Testis (tissue), 3 donors: ENCODE data around the gene SRL. TPM values are rescaled to one million over a fixed set of nuclear protein-coding genes. Genes with fewer than 3 reads are reported as not detected.

ENCODE experiments used
- DNase-seq: peaks from one replicate; pipeline ENCODE4 v3.0.0-alpha.2; 2019
- H3K27ac ChIP-seq, 2 donors: fragments of 200-600 bp; sonication (generic); one replicate each; pipeline ENCODE4 v1.5.1; 2019
- H3K27me3 ChIP-seq: fragments of 200-600 bp; sonication (generic); one replicate; pipeline ENCODE4 v1.5.1; 2019
- H3K36me3 ChIP-seq: fragments of 200-600 bp; sonication (generic); one replicate; pipeline ENCODE4 v1.5.1; 2017; ENCODE audit warnings: low read depth; ENCODE audit errors: missing control alignments
- H3K4me1 ChIP-seq: fragments of 200-600 bp; sonication (generic); one replicate; pipeline ENCODE4 v1.5.1; 2019
- H3K4me3 ChIP-seq, 2 donors: fragments of 200-600 bp; sonication (generic); one replicate each; pipeline ENCODE4 v1.5.1; 2017 to 2019
- H3K9me3 ChIP-seq: fragments of 200-600 bp; sonication (generic); one replicate; pipeline ENCODE4 v1.5.1; 2017
- POLR2A ChIP-seq: fragments of 450-650 bp; IDR thresholded peaks from one replicate; pipeline ENCODE4 v1.6.1; 2017; ENCODE audit warnings: antibody characterized with exemption, mild to moderate bottlenecking, moderate library complexity
- WGBS, 2 donors: methylation state at CpG; one replicate each; pipeline ENCODE4 v1.1.5; 2018; 5-methylcytosine and 5-hydroxymethylcytosine counted together
- intact Hi-C: fragments of 100-400 bp; cut with DNase I; formaldehyde crosslinking; loops from one replicate; pipeline ENCODE4 v1.15.1; 2023; ENCODE audit warnings: low total_unique reads
- polyA plus RNA-seq: library from polyadenylated mRNA; stranded (reverse); fragments of 350-450 nt; fragmentation: Illumina TruSeq; extraction: RNeasy Lipid Tissue Mini Kit (QIAGEN cat#74804); gene quantifications from one replicate; pipeline ENCODE4 v1.2.3, GENCODE V29; 2014; ENCODE audit warnings: low read depth, low replicate concordance; ENCODE audit not compliant: insufficient read depth
- total RNA-seq, 2 donors: library from RNA; depleted of rRNA; stranded (reverse); fragments of >200 nt; gene quantifications; one replicate each; pipeline ENCODE4 v1.2.3, GENCODE V29; 2016
- TF ChIP-seq, protein P1 (sequence below), 3 experiments: fragments of 450-650 bp in 2 of 3; fragments of 200-600 bp in 1 of 3; sonication (generic) in 1 of 3; IDR thresholded peaks; one replicate each; pipeline ENCODE4 v1.5.1; 2016 to 2019; ENCODE audit warnings: antibody characterized with exemption in 3 of 3, mild to moderate bottlenecking in 2 of 3, moderate library complexity in 1 of 3

The SRL gene
- total and polyA plus RNA-seq, 3 donors from 2014 or later, result 1.5 to 4.7 (median 2.5) TPM

GRCh38 chr16:4283939-4284338, 42.1 kb upstream of the SRL start:
- TF ChIP-seq POLR2A, result no peak
- TF ChIP-seq, protein P1, sequence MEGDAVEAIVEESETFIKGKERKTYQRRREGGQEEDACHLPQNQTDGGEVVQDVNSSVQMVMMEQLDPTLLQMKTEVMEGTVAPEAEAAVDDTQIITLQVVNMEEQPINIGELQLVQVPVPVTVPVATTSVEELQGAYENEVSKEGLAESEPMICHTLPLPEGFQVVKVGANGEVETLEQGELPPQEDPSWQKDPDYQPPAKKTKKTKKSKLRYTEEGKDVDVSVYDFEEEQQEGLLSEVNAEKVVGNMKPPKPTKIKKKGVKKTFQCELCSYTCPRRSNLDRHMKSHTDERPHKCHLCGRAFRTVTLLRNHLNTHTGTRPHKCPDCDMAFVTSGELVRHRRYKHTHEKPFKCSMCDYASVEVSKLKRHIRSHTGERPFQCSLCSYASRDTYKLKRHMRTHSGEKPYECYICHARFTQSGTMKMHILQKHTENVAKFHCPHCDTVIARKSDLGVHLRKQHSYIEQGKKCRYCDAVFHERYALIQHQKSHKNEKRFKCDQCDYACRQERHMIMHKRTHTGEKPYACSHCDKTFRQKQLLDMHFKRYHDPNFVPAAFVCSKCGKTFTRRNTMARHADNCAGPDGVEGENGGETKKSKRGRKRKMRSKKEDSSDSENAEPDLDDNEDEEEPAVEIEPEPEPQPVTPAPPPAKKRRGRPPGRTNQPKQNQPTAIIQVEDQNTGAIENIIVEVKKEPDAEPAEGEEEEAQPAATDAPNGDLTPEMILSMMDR (IDR thresholded peaks at IDR 0.05), result no peak
- no peak for DNase-seq
- intact Hi-C loops, result no loop called here
- Histone ChIP-seq H3K36me3 (no peaks in the 10 kb centered on the region), H3K4me1 (peaks cover 7% of the 10 kb centered on the region), H3K4me3 (no peak overlapping the region), H3K27ac (no peak overlapping the region), H3K9me3 (no peaks in the 10 kb centered on the region), H3K27me3 (no peaks in the 10 kb centered on the region)
- 89 to 90% methylated on average over 2 of the region's 2 CpGs for WGBS, 2 donors

GRCh38 chr16:4283441-4283840, 41.6 kb upstream of the SRL start:
- no peak for DNase-seq
- intact Hi-C loops, result no loop called here
- WGBS, 2 donors, result 87 to 92% methylated on average over 8 of the region's 8 CpGs
- TF ChIP-seq, protein P1 (IDR thresholded peaks at IDR 0.05), result no peak
- TF ChIP-seq POLR2A, result no peak
- Histone ChIP-seq H3K4me3 (no peak overlapping the region), H3K36me3 (no peaks in the 10 kb centered on the region), H3K4me1 (peaks cover 2% of the 10 kb centered on the region), H3K27ac (no peak overlapping the region), H3K27me3 (no peaks in the 10 kb centered on the region), H3K9me3 (no peaks in the 10 kb centered on the region)

GRCh38 chr16:4280625-4281024, 38.7 kb upstream of the SRL start:
- no peak for DNase-seq
- no peak overlapping the region for H3K27ac ChIP-seq
- H3K36me3 ChIP-seq, result no peaks in the 10 kb centered on the region
- 95 to 96% methylated on average over 2 of the region's 2 CpGs for WGBS, 2 donors
- intact Hi-C loops, result no loop called here
- H3K4me1 ChIP-seq, result no peaks in the 10 kb centered on the region
- no peaks in the 10 kb centered on the region for H3K27me3 ChIP-seq
- TF ChIP-seq, protein P1 (IDR thresholded peaks at IDR 0.05), result no peak
- no peak for TF ChIP-seq POLR2A
- H3K9me3 ChIP-seq, result no peaks in the 10 kb centered on the region
- no peak overlapping the region for H3K4me3 ChIP-seq

GRCh38 chr16:4277987-4278513, 36.2 kb upstream of the SRL start:
- no peak for TF ChIP-seq POLR2A
- TF ChIP-seq, protein P1 (IDR thresholded peaks at IDR 0.05), result no peak
- intact Hi-C loops, result no loop called here
- WGBS, 2 donors, result 92% methylated on average over 2 of the region's 2 CpGs
- H3K36me3 ChIP-seq, result no peaks in the 10 kb centered on the region
- no peak overlapping the region for H3K4me3 ChIP-seq
- DNase-seq, result no peak
- H3K4me1 ChIP-seq, result no peaks in the 10 kb centered on the region
- no peaks in the 10 kb centered on the region for H3K27me3 ChIP-seq
- H3K9me3 ChIP-seq, result no peaks in the 10 kb centered on the region
- H3K27ac ChIP-seq, result no peak overlapping the region

- Histone ChIP-seq H3K4me1 (peaks cover 2% of the 10 kb centered on the region), H3K36me3 (no peaks in the 10 kb centered on the region), H3K4me3 (no peak overlapping the region), H3K27me3 (no peaks in the 10 kb centered on the region), H3K9me3 (no peaks in the 10 kb centered on the region), H3K27ac (no peak overlapping the region)
- no peak for DNase-seq
- WGBS, 2 donors, result 83 to 88% methylated on average over 6 of the region's 6 CpGs
- intact Hi-C loops, result no loop called here
- TF ChIP-seq, protein P1 (IDR thresholded peaks at IDR 0.05), result no peak
- TF ChIP-seq POLR2A, result no peak
Measured at GRCh38 chr16:4275861-4276260, 34.0 kb upstream of the SRL start.
